OCI-LY1 (cell line): Measurements from ENCODE around the gene NBPF3.
"Not testable (repeated sequence)": the region's sequence is repeated elsewhere in the genome, so short reads cannot be mapped to it uniquely, and the experiment has no call there.

Source experiments
- H2AFZ ChIP-seq: fragments of 200-600 bp; sonication (generic), shearing (Covaris generic); 2 replicates; pipeline ENCODE4 v1.6.0; 2014; ENCODE audit warnings: antibody characterized with exemption, mild to moderate bottlenecking, low read length
- H3F3A ChIP-seq: fragments of 200-600 bp; sonication (generic), shearing (Covaris generic); 2 replicates; pipeline ENCODE4 v1.6.0; 2014; ENCODE audit warnings: mild to moderate bottlenecking, antibody characterized with exemption, low read length, moderate library complexity; ENCODE audit not compliant: insufficient read depth
- H3K27ac ChIP-seq: fragments of 200-600 bp; sonication (generic); 2 replicates; pipeline ENCODE4 v1.5.1; 2014; ENCODE audit warnings: low read length, mixed run types, mild to moderate bottlenecking, low read depth; ENCODE audit not compliant: poor library complexity, severe bottlenecking
- H3K27me3 ChIP-seq: fragments of 200-600 bp; sonication (generic); 2 replicates; pipeline ENCODE4 v1.6.0; 2014; ENCODE audit warnings: antibody characterized with exemption, mild to moderate bottlenecking, low read length, moderate library complexity; ENCODE audit not compliant: insufficient read depth
- H3K36me3 ChIP-seq: fragments of 200-600 bp; sonication (generic); 2 replicates; pipeline ENCODE4 v1.6.1; 2014; ENCODE audit warnings: mild to moderate bottlenecking, antibody characterized with exemption, low read length, moderate library complexity, mixed read lengths; ENCODE audit not compliant: insufficient read depth
- H3K4me1 ChIP-seq: fragments of 200-600 bp; sonication (generic); 2 replicates; pipeline ENCODE4 v1.5.1; 2014; ENCODE audit warnings: mild to moderate bottlenecking, low read length, moderate library complexity; ENCODE audit not compliant: insufficient read depth, severe bottlenecking
- H3K4me2 ChIP-seq: fragments of 200-600 bp; sonication (generic), shearing (Covaris generic); 2 replicates; pipeline ENCODE4 v1.6.1; 2014; ENCODE audit warnings: low read length
- H3K4me3 ChIP-seq: fragments of 200-600 bp; sonication (generic); 2 replicates; pipeline ENCODE4 v1.5.1; 2014; ENCODE audit warnings: low read length, low read depth, mild to moderate bottlenecking, mixed read lengths; ENCODE audit not compliant: poor library complexity, severe bottlenecking
- H3K79me2 ChIP-seq: fragments of 200-600 bp; shearing (Covaris generic); 2 replicates; pipeline ENCODE4 v1.6.1; 2016; ENCODE audit warnings: mixed run types, low read length, mixed read lengths; ENCODE audit not compliant: insufficient read depth
- H3K9ac ChIP-seq: fragments of 200-600 bp; sonication (generic), shearing (Covaris generic); 2 replicates; pipeline ENCODE4 v1.6.1; 2014; ENCODE audit warnings: mild to moderate bottlenecking, low read length, mixed read lengths
- H3K9me2 ChIP-seq: fragments of 200-600 bp; sonication (generic), shearing (Covaris generic); 2 replicates; pipeline ENCODE4 v1.6.1; 2014; ENCODE audit warnings: low read depth, mild to moderate bottlenecking, low read length, mixed read lengths
- H3K9me3 ChIP-seq: fragments of 200-600 bp; shearing (Covaris generic); 2 replicates; pipeline ENCODE4 v1.6.1; 2014; ENCODE audit warnings: low read length, mixed read lengths
- H4K20me1 ChIP-seq: fragments of 200-600 bp; sonication (generic), shearing (Covaris generic); 2 replicates; pipeline ENCODE4 v1.6.0; 2016; ENCODE audit warnings: mild to moderate bottlenecking, low read length; ENCODE audit not compliant: insufficient read depth
- EZH2 ChIP-seq: fragments of 200-600 bp; sonication (generic), shearing (Covaris generic); IDR thresholded peaks from 2 replicates; pipeline ENCODE4 v1.8.0; 2017; ENCODE audit warnings: borderline replicate concordance, mixed run types, mild to moderate bottlenecking, antibody characterized with exemption, low read length, moderate library complexity, mixed read lengths
- TF ChIP-seq, protein P1 (sequence below): fragments of 200-600 bp; sonication (generic), shearing (Covaris generic); IDR thresholded peaks from 2 replicates; pipeline ENCODE4 v1.5.1; 2017; ENCODE audit warnings: mild to moderate bottlenecking, antibody characterized with exemption, low read length, moderate library complexity, mixed read lengths

The NBPF3 gene

DNA sequence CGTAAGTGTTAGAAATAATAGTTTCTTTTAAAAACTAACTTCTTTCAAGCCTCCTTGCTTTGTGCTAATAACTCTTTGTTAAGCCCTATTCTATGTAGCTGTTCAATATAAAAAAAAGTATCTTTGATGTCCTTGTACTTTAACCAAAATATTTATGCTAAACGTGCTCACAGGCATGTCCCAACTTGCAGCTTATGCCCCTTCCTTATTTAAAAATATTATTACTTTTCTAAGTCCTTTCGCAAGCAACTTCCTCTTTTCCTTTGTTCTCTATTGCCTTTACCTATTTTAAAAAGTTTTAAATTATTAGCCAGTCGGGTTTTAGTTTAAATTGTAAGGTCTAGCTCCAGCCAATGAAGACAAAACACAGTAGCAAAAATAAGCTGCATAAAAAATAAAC is 43.4 kb upstream of the NBPF3 start:
- Histone ChIP-seq H2AFZ (no peak overlapping the region), H3K27me3 (no peaks in the 10 kb centered on the region), H3K4me2 (no peak overlapping the region; the same call in 1 of the 2 replicates), H3K9ac (no peak overlapping the region), H3K9me3 (no peaks in the 10 kb centered on the region), H3K4me3 (no peak overlapping the region), H3K9me2 (no peaks in the 10 kb centered on the region), H3F3A (no peaks in the 10 kb centered on the region), H3K79me2 (no peaks in the 10 kb centered on the region), H3K4me1 (peaks cover 27% of the 10 kb centered on the region), H3K36me3 (no peaks in the 10 kb centered on the region; the same call in 1 of the 2 replicates), H3K27ac (no peak overlapping the region), H4K20me1 (no peaks in the 10 kb centered on the region)
- TF ChIP-seq, protein P1, sequence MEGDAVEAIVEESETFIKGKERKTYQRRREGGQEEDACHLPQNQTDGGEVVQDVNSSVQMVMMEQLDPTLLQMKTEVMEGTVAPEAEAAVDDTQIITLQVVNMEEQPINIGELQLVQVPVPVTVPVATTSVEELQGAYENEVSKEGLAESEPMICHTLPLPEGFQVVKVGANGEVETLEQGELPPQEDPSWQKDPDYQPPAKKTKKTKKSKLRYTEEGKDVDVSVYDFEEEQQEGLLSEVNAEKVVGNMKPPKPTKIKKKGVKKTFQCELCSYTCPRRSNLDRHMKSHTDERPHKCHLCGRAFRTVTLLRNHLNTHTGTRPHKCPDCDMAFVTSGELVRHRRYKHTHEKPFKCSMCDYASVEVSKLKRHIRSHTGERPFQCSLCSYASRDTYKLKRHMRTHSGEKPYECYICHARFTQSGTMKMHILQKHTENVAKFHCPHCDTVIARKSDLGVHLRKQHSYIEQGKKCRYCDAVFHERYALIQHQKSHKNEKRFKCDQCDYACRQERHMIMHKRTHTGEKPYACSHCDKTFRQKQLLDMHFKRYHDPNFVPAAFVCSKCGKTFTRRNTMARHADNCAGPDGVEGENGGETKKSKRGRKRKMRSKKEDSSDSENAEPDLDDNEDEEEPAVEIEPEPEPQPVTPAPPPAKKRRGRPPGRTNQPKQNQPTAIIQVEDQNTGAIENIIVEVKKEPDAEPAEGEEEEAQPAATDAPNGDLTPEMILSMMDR: no peak
- TF ChIP-seq EZH2: no peak

DNA sequence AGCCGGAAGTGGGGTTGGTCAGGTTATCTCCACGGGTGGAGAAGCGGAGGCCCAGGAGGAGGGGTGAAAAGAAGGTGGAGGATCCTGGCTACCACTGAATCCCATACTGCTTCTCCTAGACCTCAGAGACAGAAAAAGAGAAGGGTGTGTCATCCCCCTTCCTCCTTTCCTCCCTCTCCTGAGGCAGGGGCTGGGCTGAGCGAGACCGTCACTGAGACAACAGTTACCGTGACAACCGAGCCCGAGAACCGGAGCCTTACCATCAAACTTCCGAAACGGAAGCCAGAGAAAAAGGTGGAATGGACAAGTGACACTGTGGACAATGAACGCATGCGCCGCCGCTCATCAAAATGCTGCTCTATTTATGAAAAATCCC is 42.1 kb upstream of the NBPF3 start:
- peak overlapping the region; percentile 75 for H3K4me2 ChIP-seq
- peaks cover 27% of the 10 kb centered on the region for H3K4me1 ChIP-seq
- H3K36me3 ChIP-seq: no peaks in the 10 kb centered on the region; the same call in 1 of the 2 replicates
- H3K9ac ChIP-seq: peak overlapping the region; percentile 21; the same call in 1 of the 2 replicates
- H3K27me3 ChIP-seq: no peaks in the 10 kb centered on the region
- peak overlapping the region; percentile 59 for H3K4me3 ChIP-seq
- no peak for TF ChIP-seq EZH2
- TF ChIP-seq, protein P1: no peak
- no peaks in the 10 kb centered on the region for H4K20me1 ChIP-seq
- H2AFZ ChIP-seq: peak overlapping the region; percentile 100
- H3K27ac ChIP-seq: no peak overlapping the region
- H3K9me3 ChIP-seq: no peaks in the 10 kb centered on the region
- no peaks in the 10 kb centered on the region for H3K79me2 ChIP-seq
- no peaks in the 10 kb centered on the region for H3K9me2 ChIP-seq
- H3F3A ChIP-seq: no peaks in the 10 kb centered on the region

DNA sequence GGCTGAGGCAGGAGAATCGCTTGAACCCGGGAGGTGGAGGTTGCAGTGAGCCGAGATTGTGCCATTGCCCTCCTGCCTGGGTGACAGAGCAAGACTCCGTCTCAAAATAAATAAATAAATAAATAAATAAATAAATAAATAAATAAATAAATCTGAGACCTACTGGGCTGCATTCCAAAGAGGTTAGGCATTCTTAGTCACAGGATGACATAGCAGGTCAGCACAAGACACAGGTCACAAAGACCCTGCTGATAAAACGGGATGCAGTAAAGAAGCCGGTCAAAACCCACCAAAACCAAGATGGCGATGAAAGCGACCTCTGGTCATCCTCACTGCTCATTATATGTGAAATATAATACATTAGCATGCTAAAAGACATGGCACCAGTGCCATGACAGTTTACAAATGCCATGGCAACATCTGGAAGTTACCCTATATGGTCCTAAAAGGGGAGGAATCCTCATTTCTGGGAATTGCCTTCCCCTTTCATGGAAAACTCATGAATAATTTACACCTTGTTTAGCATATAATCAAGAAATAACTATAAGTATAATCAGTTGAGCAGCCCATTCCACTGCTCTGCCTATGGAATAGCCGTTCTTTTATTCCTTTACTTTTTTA is 38.1 kb upstream of the NBPF3 start:
- H3K4me2 ChIP-seq, H4K20me1 ChIP-seq, H3K27me3 ChIP-seq, H2AFZ ChIP-seq, H3K9me2 ChIP-seq, H3K4me3 ChIP-seq, H3F3A ChIP-seq, H3K36me3 ChIP-seq, H3K9me3 ChIP-seq, H3K9ac ChIP-seq, H3K79me2 ChIP-seq, H3K27ac ChIP-seq: not testable (repeated sequence)
- peaks cover 15% of the 10 kb centered on the region for H3K4me1 ChIP-seq

GRCh38 chr1:21406659-21407058 is 33.3 kb upstream of the NBPF3 start:
- Histone ChIP-seq H3K4me1 (no peaks in the 10 kb centered on the region), H2AFZ (no peak overlapping the region), H3K9ac (no peak overlapping the region), H3K9me3 (no peaks in the 10 kb centered on the region), H3K9me2 (no peaks in the 10 kb centered on the region), H3K36me3 (no peaks in the 10 kb centered on the region), H3K27ac (no peak overlapping the region), H3K4me2 (no peak overlapping the region), H3K79me2 (no peaks in the 10 kb centered on the region), H3K27me3 (no peaks in the 10 kb centered on the region), H4K20me1 (no peaks in the 10 kb centered on the region), H3K4me3 (no peak overlapping the region), H3F3A (no peaks in the 10 kb centered on the region)
- TF ChIP-seq EZH2: no peak
- TF ChIP-seq, protein P1: no peak

- not testable (repeated sequence) for H3K36me3 ChIP-seq, H3K4me3 ChIP-seq, H3K9me3 ChIP-seq, H3K9ac ChIP-seq, H3F3A ChIP-seq, H2AFZ ChIP-seq, H3K27ac ChIP-seq, H3K79me2 ChIP-seq, H3K4me1 ChIP-seq, H3K27me3 ChIP-seq, H3K4me2 ChIP-seq, H3K9me2 ChIP-seq, H4K20me1 ChIP-seq
Measured at GRCh38 chr1:21409897-21410296, 30.0 kb upstream of the NBPF3 start.
